ENCODE measurements around the gene OPRD1.
"Not testable (repeated sequence)": the region's sequence is repeated elsewhere in the genome, so short reads cannot be mapped to it uniquely, and the experiment has no call there.

The OPRD1 gene

GRCh38 chr1:28848416-28848815 lies 36.4 kb downstream of the OPRD1 start:
- DNase-seq, result no peak

GRCh38 chr1:28853093-28853742 lies 41.2 kb downstream of the OPRD1 start:
- peak; percentile 28 for DNase-seq

DNA sequence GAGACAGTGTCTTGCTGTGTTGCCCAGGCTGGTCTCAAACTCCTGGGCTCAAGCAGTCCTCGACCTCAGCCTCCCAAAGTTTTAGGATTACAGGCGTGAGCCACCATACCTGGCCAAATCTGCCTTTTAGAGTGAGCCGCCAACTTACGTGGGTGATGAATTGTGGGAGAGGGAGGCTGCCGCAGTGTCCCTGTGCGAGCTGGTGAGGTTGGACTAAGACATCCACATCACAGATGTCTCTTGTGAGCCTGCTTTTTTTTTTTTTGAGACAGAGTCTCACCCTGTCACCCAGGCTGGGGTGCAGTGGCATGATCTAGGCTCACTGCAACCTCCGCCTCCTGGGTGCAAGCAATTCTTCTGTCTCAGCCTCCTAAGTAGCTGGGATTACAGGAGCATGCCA lies 42.4 kb downstream of the OPRD1 start:
- DNase-seq, result not testable (repeated sequence)

DNA sequence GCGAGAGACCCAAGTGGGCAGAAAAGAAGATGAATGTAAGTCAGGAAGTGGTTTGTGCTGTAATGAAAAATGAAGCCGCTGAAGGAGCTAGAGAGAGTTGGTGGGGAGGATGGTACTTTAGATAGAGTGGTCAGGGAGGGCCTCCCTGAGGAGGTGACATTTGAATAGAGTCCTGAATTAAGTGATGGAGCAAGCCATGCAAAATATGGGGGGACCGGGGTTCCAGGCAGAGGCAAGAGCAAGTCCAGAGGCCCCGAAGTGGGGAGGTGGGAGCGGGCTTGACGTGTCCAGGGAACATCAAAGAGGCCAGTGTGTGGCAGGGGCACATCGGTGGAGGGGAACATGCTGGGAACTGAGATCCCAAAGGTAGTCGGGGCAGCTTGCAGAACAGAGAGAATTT lies 43.1 kb downstream of the OPRD1 start:
- DNase-seq, result no peak

GRCh38 chr1:28855469-28855951 lies 43.5 kb downstream of the OPRD1 start:
- DNase-seq, result no peak

DNA sequence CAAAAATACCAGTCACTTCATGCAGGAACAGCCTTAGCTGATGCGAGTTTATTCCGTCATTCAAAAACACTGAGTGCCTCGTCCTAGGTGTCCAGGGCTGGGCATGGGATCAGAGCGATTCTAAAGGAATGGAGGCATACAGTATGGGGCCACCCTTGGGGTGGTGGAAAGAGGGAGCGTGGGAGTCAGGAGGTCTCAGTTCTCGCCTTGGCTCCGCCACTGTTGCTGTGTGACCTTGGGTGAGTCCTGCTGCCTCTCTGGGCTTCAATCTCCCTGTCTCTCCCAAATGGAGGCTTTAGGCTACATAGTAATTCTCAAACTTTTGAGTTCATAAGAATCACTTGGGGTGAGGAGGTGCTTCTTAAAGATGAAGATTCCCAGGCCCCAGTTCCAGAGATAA lies 44.0 kb downstream of the OPRD1 start:
- no peak for DNase-seq

DNA sequence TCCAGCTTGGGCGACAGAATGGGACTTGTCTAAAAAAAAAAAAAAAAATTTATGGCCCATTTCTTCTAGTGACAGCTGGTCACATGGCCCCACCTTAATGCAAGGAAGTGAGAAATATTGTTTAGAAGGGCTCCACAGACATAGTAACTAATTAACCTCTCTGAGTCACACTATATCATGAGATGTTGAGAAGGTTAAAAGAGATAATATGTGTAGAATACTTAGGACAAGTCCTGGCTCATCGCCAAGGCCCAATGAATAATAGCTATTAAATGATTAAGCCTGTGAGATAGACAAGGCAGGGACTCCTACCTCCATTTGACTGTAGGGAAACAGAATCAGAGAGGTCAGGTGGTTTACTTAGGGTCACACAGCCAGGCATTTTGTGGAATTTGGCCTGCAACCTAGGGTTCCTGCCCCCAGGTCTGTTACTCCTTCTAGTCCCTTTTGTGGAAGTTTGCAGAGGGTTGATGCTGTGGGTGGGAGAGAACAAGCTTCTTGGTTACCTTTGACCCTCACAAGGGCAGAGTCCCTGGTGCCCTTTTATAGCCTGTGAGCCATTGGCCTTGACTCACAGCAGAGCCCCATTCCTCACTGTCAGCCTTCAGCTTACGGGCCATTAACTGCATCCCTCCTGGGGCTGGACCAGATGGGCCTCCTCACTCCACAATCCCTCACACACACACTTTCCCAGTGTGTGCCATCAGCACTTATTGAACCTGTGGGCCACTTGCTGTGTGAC lies 48.5 kb downstream of the OPRD1 start:
- peak; percentile 33 for DNase-seq

DNA sequence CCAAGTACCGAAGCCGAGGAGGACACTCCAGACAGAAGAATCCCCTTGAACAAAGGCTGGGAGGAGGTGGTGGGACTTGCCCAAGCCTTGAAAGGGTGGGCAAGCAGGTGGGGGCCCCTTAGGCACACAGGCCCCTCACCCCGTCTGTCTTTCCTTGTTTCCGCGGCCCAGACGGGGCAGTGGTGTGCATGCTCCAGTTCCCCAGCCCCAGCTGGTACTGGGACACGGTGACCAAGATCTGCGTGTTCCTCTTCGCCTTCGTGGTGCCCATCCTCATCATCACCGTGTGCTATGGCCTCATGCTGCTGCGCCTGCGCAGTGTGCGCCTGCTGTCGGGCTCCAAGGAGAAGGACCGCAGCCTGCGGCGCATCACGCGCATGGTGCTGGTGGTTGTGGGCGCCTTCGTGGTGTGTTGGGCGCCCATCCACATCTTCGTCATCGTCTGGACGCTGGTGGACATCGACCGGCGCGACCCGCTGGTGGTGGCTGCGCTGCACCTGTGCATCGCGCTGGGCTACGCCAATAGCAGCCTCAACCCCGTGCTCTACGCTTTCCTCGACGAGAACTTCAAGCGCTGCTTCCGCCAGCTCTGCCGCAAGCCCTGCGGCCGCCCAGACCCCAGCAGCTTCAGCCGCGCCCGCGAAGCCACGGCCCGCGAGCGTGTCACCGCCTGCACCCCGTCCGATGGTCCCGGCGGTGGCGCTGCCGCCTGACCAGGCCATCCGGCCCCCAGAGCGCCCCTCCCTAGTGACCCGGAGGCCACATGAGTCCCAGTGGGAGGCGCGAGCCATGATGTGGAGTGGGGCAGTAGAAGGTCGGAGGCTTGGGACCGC lies 50.8 kb downstream of the OPRD1 start:
- no peak for DNase-seq

GRCh38 chr1:28864695-28865094 lies 52.7 kb downstream of the OPRD1 start:
- DNase-seq, result no peak

DNA sequence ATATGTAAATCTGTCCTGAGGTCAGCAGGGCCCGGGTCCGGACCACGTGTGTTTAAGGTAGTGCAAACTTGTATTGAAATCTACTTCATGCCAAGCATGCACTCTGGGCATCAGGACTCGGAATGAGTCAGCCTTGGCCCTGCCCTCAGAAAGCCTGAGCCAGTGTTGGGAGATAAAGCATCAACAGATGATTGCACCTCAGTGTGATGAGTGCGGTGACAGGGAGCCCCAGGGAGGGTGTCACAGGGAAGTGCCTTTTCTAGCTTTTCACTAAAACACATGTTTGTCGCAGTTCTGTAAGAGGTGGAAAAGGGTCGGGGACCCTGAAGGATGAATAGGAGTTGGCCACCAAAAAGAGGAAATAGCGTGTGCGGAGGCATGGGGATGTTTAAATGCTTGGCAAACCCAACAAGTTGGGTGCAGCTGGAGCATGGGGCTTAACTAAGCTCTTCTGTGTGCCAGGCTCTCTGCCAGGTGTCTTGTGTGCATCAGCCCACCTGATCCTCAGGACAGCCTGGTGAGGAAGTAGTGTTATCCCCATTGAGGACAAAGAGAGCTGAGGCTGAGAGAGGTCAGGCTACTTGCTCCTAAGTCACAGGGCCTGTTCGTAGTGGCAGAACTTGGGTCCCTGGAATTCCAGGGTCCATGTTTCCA lies 54.2 kb downstream of the OPRD1 start:
- no peak for DNase-seq

- DNase-seq, result no peak
These were observed 55.9 kb downstream of the OPRD1 start for GRCh38 chr1:28867850-28868249.

GRCh38 chr1:28869952-28870351 lies 58.0 kb downstream of the OPRD1 start:
- no peak for DNase-seq

- no peak for DNase-seq
These were observed 59.8 kb downstream of the OPRD1 start for GRCh38 chr1:28871631-28872401.

GRCh38 chr1:28875134-28875533 lies 63.2 kb downstream of the OPRD1 start:
- DNase-seq, result peak; percentile 70

GRCh38 chr1:28877132-28877781 lies 65.3 kb downstream of the OPRD1 start:
- peak; percentile 85 for DNase-seq

- DNase-seq, result no peak
These were observed 66.8 kb downstream of the OPRD1 start for GRCh38 chr1:28878796-28879195.

DNA sequence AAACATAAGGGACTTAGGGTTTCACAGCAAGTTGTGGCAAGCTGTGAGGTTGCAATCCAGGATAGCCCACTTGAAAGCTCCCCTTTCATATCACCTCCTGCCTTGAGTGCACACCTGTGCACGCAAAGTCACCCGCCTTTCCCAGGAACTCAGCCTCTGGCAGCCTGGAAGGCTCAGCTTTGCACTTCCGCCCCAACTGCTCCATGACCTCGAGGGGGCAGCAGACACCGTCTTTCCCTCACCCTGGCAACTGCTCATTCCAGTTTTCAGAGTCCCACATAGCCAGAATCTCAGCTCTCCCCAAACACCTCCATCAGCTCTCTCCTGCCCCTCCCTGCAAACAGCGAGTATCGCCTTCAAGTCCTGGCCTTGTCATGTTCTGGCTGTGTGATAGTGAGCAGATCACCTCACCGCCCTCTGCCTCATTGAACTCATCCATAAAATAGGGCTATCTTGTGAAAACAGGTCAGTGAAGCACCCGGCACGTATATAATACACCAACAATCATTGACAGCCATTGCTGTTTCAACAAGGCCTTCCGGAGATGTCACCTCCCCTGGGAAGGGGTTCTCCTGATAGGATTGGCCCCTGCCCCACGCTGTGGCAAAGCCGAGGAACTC lies 70.1 kb downstream of the OPRD1 start:
- peak; percentile 82 for DNase-seq

GRCh38 chr1:28883242-28883616 lies 71.3 kb downstream of the OPRD1 start:
- DNase-seq, result no peak

DNA sequence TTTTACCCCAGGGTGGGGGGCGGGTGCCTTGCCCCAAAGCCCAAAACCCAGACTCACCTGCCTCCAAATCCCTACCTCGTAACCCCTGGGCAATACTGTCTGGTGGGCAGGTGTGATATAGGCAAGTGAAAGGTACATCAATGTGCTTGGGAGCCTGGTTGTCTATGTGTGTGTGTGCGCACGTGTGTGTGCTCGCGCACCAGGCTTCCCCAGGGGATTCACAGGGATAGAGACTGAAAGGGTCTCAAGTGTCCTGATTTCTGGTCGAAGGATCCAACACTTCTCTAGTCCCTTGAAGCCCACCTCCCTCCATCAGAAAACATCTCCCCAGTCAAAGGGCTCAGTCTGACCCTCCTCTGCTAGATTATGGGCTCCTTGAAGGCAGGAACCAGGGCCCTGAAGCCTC lies 73.5 kb downstream of the OPRD1 start:
- no peak for DNase-seq

DNA sequence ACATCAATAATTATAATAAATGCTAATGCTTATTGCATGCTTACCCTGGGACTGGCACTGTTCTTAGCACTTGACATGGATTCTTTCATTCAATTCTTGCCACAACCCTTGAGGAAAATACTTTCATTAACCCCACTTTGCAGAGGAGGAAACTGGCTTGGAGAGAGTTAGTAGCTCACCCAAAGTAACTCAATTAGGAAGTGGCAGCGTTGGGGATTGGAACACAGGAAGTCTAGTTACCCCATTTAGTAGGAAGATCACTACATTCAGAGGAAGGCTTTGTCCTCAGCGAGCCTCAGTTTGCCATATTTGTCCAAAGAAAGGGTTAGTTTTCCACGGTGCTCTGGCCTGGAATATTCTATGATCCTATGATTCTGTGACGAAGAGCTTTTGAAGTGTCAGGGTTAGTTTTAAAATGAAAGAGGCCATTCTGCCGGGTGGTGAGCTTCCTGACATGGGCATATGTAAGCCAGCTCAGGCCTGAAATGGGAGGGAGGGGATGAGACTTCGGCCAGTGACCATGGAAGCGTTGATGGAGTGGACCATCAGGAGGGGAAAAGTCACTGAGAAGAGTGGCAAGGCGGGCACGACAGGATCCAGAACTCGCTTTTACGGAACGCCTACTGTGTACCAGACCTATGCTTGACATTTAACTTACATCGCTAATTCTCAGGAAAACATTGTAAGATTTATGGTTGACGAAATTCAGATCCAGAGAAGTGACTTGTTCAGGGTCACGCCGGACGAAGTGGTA lies 74.2 kb downstream of the OPRD1 start:
- peak; percentile 29 for DNase-seq

All from suppressor macrophage treated with lipopolysaccharide for 4 hours (primary cell).